ENCODE data around the gene ANKHD1. TPM values are rescaled to one million over a fixed set of nuclear protein-coding genes. Genes with fewer than 3 reads are reported as not detected.
"Not testable (repeated sequence)": the region's sequence is repeated elsewhere in the genome, so short reads cannot be mapped to it uniquely, and the experiment has no call there.

The ANKHD1 gene
- total RNA-seq, 2 donors from 2014 or later = 85.6 to 95.9 TPM

GRCh38 chr5:140576776-140577201 is 175.2 kb downstream of the ANKHD1 start:
- Histone ChIP-seq H3K27me3 (ENCODE audit: control insufficient read depth, insufficient read depth, low read length, poor library complexity, severe bottlenecking) (no peaks in the 10 kb centered on the region), H3K4me1 (ENCODE audit: control insufficient read depth, insufficient read depth, low read length) (peaks cover 5% of the 10 kb centered on the region), H3K9ac (ENCODE audit: extremely low read depth, low read length, poor library complexity, severe bottlenecking) (no peak overlapping the region), H3K4me3 (ENCODE audit: low read length) (peak overlapping the region; percentile 12), H3K27ac (ENCODE audit: low read depth, low read length) (no peak overlapping the region), H3K36me3 (ENCODE audit: control insufficient read depth, insufficient read depth, low read length) (no peaks in the 10 kb centered on the region), H3K9me3 (ENCODE audit: control insufficient read depth, low read length) (peaks cover 11% of the 10 kb centered on the region)
- Mint-ChIP-seq H3K27me3 (ENCODE audit: insufficient read depth) (peaks cover 2% of the 10 kb centered on the region), H3K4me1 (peaks cover 18% of the 10 kb centered on the region), H3K27ac (no peak overlapping the region), H3K4me3 (no peak overlapping the region), H3K36me3 (ENCODE audit: low read depth) (peaks cover 5% of the 10 kb centered on the region), H3K9me3 (peaks cover 12% of the 10 kb centered on the region)
- 83 to 93% methylated on average over 1 of the region's 2 CpGs for WGBS, 2 experiments (ENCODE audit: insufficient coverage in 1 of 2, insufficient read length in 1 of 2)
- no peak for DNase-seq
- no peak for TF ChIP-seq CTCF (conservative IDR thresholded peaks at IDR 0.05)

GRCh38 chr5:140579188-140579747 is 177.6 kb downstream of the ANKHD1 start:
- peaks cover 17% of the 10 kb centered on the region for H3K9me3 ChIP-seq (ENCODE audit: control insufficient read depth, low read length)
- Mint-ChIP-seq H3K36me3 (ENCODE audit: low read depth) (peaks cover 11% of the 10 kb centered on the region), H3K9me3 (peaks cover 31% of the 10 kb centered on the region)
- not testable (repeated sequence) for H3K27me3 Mint-ChIP-seq (ENCODE audit: insufficient read depth); H3K27ac ChIP-seq (ENCODE audit: low read depth, low read length); H3K9ac ChIP-seq (ENCODE audit: extremely low read depth, low read length, poor library complexity, severe bottlenecking); H3K4me3 ChIP-seq (ENCODE audit: low read length); H3K4me1 ChIP-seq (ENCODE audit: control insufficient read depth, insufficient read depth, low read length); H3K36me3 ChIP-seq (ENCODE audit: control insufficient read depth, insufficient read depth, low read length); H3K4me3 Mint-ChIP-seq; DNase-seq; H3K27ac Mint-ChIP-seq; H3K27me3 ChIP-seq (ENCODE audit: control insufficient read depth, insufficient read depth, low read length, poor library complexity, severe bottlenecking); H3K4me1 Mint-ChIP-seq
- WGBS, 2 experiments (ENCODE audit: insufficient coverage in 1 of 2, insufficient read length in 1 of 2) = 95 to 100% methylated on average over 2 to 4 of the region's 6 CpGs

GRCh38 chr5:140587495-140587894 is 185.9 kb downstream of the ANKHD1 start:
- Mint-ChIP-seq H3K4me3 (no peak overlapping the region), H3K36me3 (ENCODE audit: low read depth) (peaks cover 6% of the 10 kb centered on the region), H3K27ac (no peak overlapping the region), H3K9me3 (peaks cover 18% of the 10 kb centered on the region), H3K27me3 (ENCODE audit: insufficient read depth) (no peaks in the 10 kb centered on the region), H3K4me1 (no peaks in the 10 kb centered on the region)
- Histone ChIP-seq H3K27me3 (ENCODE audit: control insufficient read depth, insufficient read depth, low read length, poor library complexity, severe bottlenecking) (no peaks in the 10 kb centered on the region), H3K9ac (ENCODE audit: extremely low read depth, low read length, poor library complexity, severe bottlenecking) (no peak overlapping the region), H3K4me3 (ENCODE audit: low read length) (no peak overlapping the region), H3K4me1 (ENCODE audit: control insufficient read depth, insufficient read depth, low read length) (no peaks in the 10 kb centered on the region), H3K27ac (ENCODE audit: low read depth, low read length) (no peak overlapping the region), H3K36me3 (ENCODE audit: control insufficient read depth, insufficient read depth, low read length) (no peaks in the 10 kb centered on the region), H3K9me3 (ENCODE audit: control insufficient read depth, low read length) (peaks cover 8% of the 10 kb centered on the region)
- 86 to 92% methylated on average over 1 of the region's 1 CpG for WGBS, 2 experiments (ENCODE audit: insufficient coverage in 1 of 2, insufficient read length in 1 of 2)
- DNase-seq = no peak
- TF ChIP-seq CTCF (conservative IDR thresholded peaks at IDR 0.05) = no peak

Measured in endodermal cell (in vitro differentiated cells).